GM18498 (cell line): ENCODE data around the gene LRRC73.
"Not testable (repeated sequence)": the region's sequence is repeated elsewhere in the genome, so short reads cannot be mapped to it uniquely, and the experiment has no call there.

ENCODE experiments used
- ATAC-seq: cut with Tn5 transposase; IDR thresholded peaks from one replicate; pipeline ENCODE4 v1.9.1; 2021; ENCODE audit warnings: mild to moderate bottlenecking, moderate library complexity; ENCODE audit not compliant: unreplicated experiment

Gene LRRC73

GRCh38 chr6:43511824-43512415 lies 1.8 kb upstream of the LRRC73 start:
- ATAC-seq, result no peak

- ATAC-seq, result no peak
Measured at GRCh38 chr6:43510827-43511163, 649 bp upstream of the LRRC73 start.

GRCh38 chr6:43509142-43509983 lies 783 bp downstream of the LRRC73 start:
- ATAC-seq, result peak; percentile 7

- ATAC-seq, result no peak
Measured at GRCh38 chr6:43508481-43509141, 1.5 kb downstream of the LRRC73 start.

- ATAC-seq, result peak; percentile 40
Measured at GRCh38 chr6:43506667-43507471, 3.3 kb downstream of the LRRC73 start.

GRCh38 chr6:43506171-43506570 lies 4.0 kb downstream of the LRRC73 start:
- ATAC-seq, result no peak

GRCh38 chr6:43505718-43506117 lies 4.4 kb downstream of the LRRC73 start:
- no peak for ATAC-seq

- ATAC-seq, result no peak
Measured at GRCh38 chr6:43504756-43505593, 5.2 kb downstream of the LRRC73 start.

GRCh38 chr6:43503443-43503842 lies 6.7 kb downstream of the LRRC73 start:
- ATAC-seq, result no peak

- ATAC-seq, result no peak
Measured at GRCh38 chr6:43502666-43503065, 7.5 kb downstream of the LRRC73 start.

GRCh38 chr6:43500921-43501320 lies 9.2 kb downstream of the LRRC73 start:
- ATAC-seq, result no peak

- no peak for ATAC-seq
Measured at GRCh38 chr6:43499028-43499815, 10.9 kb downstream of the LRRC73 start.

GRCh38 chr6:43498291-43498690 lies 11.9 kb downstream of the LRRC73 start:
- not testable (repeated sequence) for ATAC-seq

GRCh38 chr6:43497689-43498088 lies 12.5 kb downstream of the LRRC73 start:
- ATAC-seq, result no peak

- ATAC-seq, result no peak
Measured at GRCh38 chr6:43497129-43497396, 13.1 kb downstream of the LRRC73 start.

GRCh38 chr6:43496370-43497128 lies 13.6 kb downstream of the LRRC73 start:
- no peak for ATAC-seq

- ATAC-seq, result no peak
Measured at GRCh38 chr6:43495409-43495941, 14.7 kb downstream of the LRRC73 start.

GRCh38 chr6:43494766-43495165 lies 15.4 kb downstream of the LRRC73 start:
- ATAC-seq, result no peak

- no peak for ATAC-seq
Measured at GRCh38 chr6:43494321-43494720, 15.8 kb downstream of the LRRC73 start.
